GM18909 (cell line): ENCODE results near the gene PRCC.
A peak's percentile ranks its signal among the peaks of the same experiment; 100 is the strongest.

Experiments
- ATAC-seq: cut with Tn5 transposase; IDR thresholded peaks from one replicate; pipeline ENCODE4 v1.9.1; 2021; ENCODE audit warnings: mild to moderate bottlenecking; ENCODE audit not compliant: unreplicated experiment, poor library complexity

PRCC gene, protein sequence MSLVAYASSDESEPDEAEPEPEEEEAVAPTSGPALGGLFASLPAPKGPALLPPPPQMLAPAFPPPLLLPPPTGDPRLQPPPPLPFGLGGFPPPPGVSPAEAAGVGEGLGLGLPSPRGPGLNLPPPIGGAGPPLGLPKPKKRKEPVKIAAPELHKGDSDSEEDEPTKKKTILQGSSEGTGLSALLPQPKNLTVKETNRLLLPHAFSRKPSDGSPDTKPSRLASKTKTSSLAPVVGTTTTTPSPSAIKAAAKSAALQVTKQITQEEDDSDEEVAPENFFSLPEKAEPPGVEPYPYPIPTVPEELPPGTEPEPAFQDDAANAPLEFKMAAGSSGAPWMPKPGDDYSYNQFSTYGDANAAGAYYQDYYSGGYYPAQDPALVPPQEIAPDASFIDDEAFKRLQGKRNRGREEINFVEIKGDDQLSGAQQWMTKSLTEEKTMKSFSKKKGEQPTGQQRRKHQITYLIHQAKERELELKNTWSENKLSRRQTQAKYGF

DNA sequence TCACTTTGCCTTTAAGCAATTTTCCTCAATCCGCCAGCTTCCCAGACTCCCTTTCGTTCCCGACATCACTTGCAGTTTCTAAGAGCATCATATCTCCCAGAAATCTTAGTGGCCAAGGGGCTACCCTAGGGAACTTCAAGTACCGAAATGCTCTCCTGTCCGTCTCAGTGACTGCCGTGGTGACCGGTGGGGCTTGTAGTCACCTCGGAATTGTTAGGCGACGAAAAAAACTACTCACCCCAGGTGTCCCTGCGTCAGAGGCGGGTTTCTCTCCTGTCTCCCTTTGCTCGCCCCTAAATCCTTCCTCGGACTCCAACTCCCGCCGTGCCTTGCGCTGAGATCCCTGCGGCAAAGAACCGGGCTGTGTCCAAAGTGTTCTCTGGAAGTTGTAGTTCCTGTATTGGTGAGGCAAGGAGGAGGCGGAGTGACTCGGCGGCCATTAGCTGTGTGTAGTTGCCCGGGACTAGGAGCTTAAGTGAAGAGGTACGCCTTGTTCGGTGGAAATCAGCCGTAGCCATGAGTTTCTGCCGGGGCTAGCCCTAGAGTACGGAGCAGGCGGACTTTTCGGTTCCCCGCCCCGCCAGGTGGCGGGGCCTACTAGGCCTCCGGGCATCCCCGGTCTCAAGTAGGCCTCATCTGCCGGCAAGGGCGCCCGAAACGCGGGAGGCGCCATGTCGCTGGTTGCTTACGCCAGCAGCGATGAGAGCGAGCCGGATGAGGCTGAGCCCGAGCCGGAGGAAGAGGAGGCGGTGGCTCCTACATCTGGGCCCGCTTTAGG is at the start of gene PRCC:
TSS of gene PRCC (plus strand) at position 435 of the 778 bp plus-strand sequence. CDS start at position 672, 237 bp downstream.
- peak; percentile 92 for ATAC-seq

- no peak for ATAC-seq
Measured at GRCh38 chr1:156721131-156721530, 46.2 kb upstream of the PRCC start.

- no peak for ATAC-seq
Measured at GRCh38 chr1:156721535-156721934, 45.8 kb upstream of the PRCC start.

DNA sequence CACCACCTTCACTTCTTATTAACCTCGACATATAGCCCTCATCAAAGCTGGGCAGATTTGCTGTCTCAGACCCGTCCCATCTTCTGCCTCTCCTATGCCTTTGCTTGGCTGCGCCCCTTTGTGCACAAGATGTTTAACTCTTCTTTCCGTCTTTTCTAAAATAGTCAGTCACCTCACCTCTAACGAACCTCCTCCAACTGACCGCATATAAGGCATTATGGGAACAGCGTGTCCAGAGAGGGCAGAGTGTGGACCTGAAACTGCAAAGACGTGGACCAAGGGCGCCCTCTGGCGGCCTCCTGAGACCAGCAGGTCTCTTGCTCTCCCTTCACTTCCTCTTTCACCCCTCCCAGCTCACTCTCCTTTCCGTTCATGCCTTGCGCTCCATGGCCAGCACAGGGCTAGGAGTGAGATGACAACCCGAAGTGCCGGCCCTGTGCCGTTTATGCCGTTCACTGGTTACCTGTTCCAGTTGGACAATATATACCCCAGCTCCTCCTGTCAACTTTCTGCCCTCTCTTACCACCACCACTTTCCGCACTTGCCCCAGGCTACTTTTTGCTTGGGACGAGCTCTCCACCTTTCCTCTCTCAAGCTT is 41.6 kb upstream of the PRCC start:
- ATAC-seq = no peak

DNA sequence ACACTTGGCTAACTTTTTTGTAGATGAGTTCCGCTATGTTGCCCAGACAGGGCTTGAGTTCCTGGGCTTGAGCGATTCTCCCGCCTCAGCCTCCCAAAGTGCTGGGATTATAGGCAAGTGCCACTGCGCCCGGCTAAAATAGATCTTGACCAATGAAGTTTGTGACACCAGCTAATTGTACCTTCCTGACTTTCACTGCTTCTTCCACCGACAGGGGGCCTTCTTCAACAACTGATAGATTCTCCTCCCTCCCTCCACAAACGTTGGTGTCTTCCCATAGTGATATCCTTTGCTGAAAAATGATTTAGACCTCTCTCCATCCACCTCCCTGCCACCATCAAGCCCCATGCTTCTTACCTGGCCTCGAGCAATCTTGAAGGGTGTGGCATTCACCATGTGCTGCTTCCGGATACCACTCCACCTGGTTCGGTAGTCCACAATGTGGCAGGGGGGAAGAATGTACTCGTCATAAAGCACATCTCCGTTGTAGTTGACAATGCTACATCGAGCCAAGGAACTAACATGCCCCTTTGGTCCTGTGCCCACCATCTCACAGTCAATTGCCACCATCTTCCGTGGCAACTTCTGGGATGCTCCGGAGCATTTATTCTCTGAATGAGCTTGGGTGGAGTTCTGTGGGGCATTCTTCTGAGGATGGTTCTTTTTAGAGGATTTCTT is 40.6 kb upstream of the PRCC start:
- no peak for ATAC-seq

DNA sequence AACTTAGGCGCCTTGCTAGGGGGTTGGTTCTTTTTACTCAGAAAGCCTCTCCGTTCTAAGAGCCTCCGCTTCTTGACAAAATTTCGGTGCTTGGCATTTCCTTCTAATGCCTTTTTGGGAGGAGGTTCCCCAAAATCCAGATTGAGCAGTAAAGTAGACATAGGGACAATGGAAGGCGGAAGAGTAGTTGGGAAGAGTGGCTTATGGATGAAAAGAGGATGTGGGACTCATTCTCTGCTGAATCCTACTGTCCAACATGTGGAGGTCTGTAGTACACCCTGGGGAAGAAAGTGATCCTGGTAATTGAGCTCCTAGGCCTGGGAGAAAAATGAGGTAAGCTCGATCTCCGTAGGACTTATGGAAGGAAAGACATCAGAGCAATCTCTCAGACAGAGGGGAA is 39.8 kb upstream of the PRCC start:
- ATAC-seq = no peak

DNA sequence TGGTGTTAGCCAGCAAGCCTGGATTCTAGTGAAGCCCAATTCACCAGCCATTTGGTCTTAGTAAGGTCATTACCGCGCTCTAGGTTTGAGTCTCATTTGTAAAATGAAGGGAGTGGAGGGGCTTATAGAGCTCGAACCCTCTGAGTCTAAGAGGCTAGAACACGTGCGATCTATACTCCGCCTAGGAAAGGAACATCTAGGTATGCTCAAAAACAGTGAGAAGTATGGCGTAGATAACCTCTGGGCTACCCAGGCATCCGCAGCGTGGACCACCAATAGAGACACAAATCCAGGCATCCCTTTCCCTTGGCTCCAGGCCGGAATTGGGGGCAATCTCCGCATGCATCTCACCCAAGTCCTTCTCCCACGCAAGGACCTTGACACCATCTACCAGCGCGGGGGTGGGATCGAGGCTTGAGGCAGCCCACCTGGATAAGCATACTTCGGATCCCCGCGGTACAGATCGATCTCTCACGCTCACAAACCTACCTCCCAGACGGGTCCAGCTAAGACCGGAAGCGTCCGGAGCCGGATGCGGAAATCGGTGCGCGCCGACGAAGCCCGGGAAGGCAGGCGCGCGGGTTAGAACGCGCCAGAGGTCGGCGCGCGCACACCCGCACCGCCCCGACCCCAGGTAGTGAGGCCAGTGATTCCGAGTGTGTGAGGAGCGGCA is 39.3 kb upstream of the PRCC start, which contains the start of gene METTL25B:
TSS of gene METTL25B (plus strand) at position 544 of the 673 bp plus-strand sequence. CDS start 636 bp downstream, outside the sequence.
- peak; percentile 64 for ATAC-seq

GRCh38 chr1:156728599-156729462 is 38.5 kb upstream of the PRCC start, which contains the start of gene ISG20L2:
ISG20L2 (minus strand) TSS chr1:156728766; CDS start chr1:156727652, 1,114 bp downstream.
- ATAC-seq = peak; percentile 92

GRCh38 chr1:156733989-156734584 is 33.2 kb upstream of the PRCC start:
- ATAC-seq = no peak

- ATAC-seq = no peak
Measured at GRCh38 chr1:156738407-156738806, 28.9 kb upstream of the PRCC start.

DNA sequence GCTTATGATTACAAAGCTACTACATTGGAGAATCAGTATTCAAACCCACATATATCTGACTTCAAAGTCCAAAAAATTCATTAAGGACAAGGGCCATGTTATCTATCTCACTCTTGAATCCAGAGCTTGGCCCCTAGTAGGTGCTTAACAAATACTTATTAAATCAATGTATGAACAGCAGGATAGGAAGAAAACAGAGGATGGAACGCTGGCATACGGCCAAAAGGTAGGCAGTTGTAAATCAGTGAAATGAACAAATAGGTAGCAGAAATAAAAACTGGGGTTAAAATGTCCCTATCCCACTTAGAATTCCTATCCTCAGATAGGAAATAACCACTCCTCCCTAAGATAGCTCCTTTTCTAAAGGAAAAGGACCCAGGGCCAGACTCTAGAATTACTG is 28.4 kb upstream of the PRCC start:
- ATAC-seq = no peak

DNA sequence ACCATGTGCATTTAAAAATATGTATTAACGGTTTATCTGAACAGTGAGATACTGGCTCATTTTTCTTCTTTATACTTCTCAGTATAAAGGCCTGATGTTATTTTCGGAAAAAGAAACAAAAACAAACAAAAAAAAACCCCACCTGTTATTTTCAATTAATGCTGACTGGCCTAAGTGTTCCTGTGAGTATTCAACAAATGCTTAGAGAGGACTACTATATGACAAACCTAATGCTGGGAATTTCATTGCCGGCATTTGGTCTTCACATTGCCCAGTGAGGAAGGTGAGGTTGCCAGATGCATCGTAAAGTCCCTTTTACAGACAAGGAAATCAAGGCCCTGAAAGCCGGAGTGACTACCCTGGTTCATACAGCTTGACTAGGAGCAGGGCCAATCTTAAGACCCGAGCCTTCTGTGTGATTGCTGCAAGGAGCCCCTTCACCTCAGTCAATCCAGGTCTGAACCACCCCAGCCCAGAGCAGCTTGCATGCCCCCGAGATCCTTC is 27.0 kb upstream of the PRCC start:
- ATAC-seq = no peak

- peak; percentile 85 for ATAC-seq
Measured at GRCh38 chr1:156740741-156741480, 26.4 kb upstream of the PRCC start, which contains the start of gene MRPL24. MRPL24 (minus strand) TSS chr1:156741088; CDS start chr1:156738704, 2,384 bp downstream.

DNA sequence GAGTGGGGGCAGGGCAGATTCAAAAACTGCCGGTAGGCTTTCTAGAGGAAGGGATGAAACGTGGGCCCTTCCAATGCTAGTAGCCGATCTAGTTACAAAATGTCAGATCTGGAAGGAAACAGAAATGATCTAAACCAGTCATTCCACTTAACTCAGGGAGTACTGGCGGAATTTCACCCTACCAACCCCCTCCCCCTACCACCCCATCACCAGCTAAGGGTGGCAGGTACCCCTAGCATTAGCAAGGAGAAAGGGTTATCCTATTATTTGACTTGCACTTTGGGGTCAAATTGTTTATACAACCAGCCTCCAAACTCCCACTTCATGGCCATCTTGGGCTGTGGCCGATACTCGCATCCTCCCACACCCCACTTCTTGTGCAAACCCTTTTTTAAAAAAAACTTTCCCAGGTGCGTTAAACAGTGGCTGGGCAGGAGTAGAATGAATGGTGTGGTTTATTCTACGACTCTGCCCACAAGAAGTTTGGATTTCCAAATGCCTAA is 25.8 kb upstream of the PRCC start:
- no peak for ATAC-seq

GRCh38 chr1:156742017-156742416 is 25.3 kb upstream of the PRCC start:
- ATAC-seq = no peak

- ATAC-seq = no peak
Measured at GRCh38 chr1:156742801-156743200, 24.5 kb upstream of the PRCC start.
